Stomach (tissue), 9 donors: ENCODE measurements around the gene ELL2. TPM values are rescaled to one million over a fixed set of nuclear protein-coding genes. Genes with fewer than 3 reads are reported as not detected.
A peak's percentile ranks its signal among the peaks of the same experiment; 100 is the strongest.

Experiments
- DNase-seq, 2 donors: peaks; one replicate each; pipeline versions ENCODE4 v3.0.0 to v3.0.0-alpha.2; 2013 to 2019
- H3K27ac ChIP-seq, 5 donors: fragments of 200-600 bp in 4 of 5; sonication (generic) in 4 of 5; one replicate each; pipeline ENCODE4 v1.5.1; 2013 to 2019; ENCODE audit warnings: mild to moderate bottlenecking in 1 of 5, moderate library complexity in 1 of 5
- H3K27me3 ChIP-seq, 3 donors: fragments of 200-600 bp; sonication (generic); one replicate each; pipeline ENCODE4 v1.5.1; 2017 to 2019; ENCODE audit warnings: mixed run types in 1 of 3
- H3K36me3 ChIP-seq, 4 donors: fragments of 200-600 bp; sonication (generic); 1 replicate in 3 of 4; 2 replicates in 1 of 4; pipeline ENCODE4 v1.5.1; 2016 to 2019
- H3K4me1 ChIP-seq, 4 donors: fragments of 200-600 bp; sonication (generic); one replicate each; pipeline ENCODE4 v1.5.1; 2016 to 2019
- H3K4me3 ChIP-seq, 4 donors: fragments of 200-600 bp; sonication (generic) in 3 of 4; one replicate each; pipeline ENCODE4 v1.5.1; 2016 to 2019; ENCODE audit warnings: mild to moderate bottlenecking in 1 of 4
- H3K9me3 ChIP-seq, 4 donors: fragments of 200-600 bp; sonication (generic); one replicate each; pipeline ENCODE4 v1.5.1; 2016 to 2019
- CTCF ChIP-seq, 7 experiments: fragments of 450-650 bp in 4 of 7; fragments of 200-600 bp in 3 of 7; sonication (generic) in 3 of 7; IDR thresholded peaks; one replicate each; pipeline ENCODE4 v1.5.1; 2016 to 2019; ENCODE audit warnings: antibody characterized with exemption in 7 of 7, control low read depth in 2 of 7, mild to moderate bottlenecking in 1 of 7
- EP300 ChIP-seq: sonication (generic); formaldehyde crosslinking; IDR thresholded peaks from one replicate; pipeline ENCODE4 v1.6.1; 2017; ENCODE audit warnings: antibody characterized with exemption
- POLR2A ChIP-seq, 4 donors: fragments of 450-650 bp; IDR thresholded peaks; one replicate each; pipeline ENCODE4 v1.6.1; 2016; ENCODE audit warnings: antibody characterized with exemption in 4 of 4, control low read depth in 2 of 4, mild to moderate bottlenecking in 1 of 4, moderate library complexity in 1 of 4
- POLR2AphosphoS5 ChIP-seq, 3 donors: sonication (generic); formaldehyde crosslinking; IDR thresholded peaks; one replicate each; pipeline ENCODE4 v1.6.1; 2016; ENCODE audit warnings: antibody characterized with exemption in 3 of 3
- WGBS, 5 donors: extraction: QIAGEN DNeasy Blood & Tissue Kit in 3 of 5; methylation state at CpG; one replicate each; pipeline versions ENCODE4 v1.1.5 to v1.1.7; 2013 to 2018; 5-methylcytosine and 5-hydroxymethylcytosine counted together
- intact Hi-C: fragments of 100-400 bp; cut with DNase I; formaldehyde crosslinking; loops from one replicate; pipeline ENCODE4 v1.15.1; 2023; ENCODE audit warnings: low total_unique reads
- polyA plus RNA-seq, 3 donors: library from polyadenylated mRNA; stranded (reverse); fragments of 200-250 nt; gene quantifications; one replicate each; pipeline ENCODE4 v1.2.3, GENCODE V29; 2013
- total RNA-seq, 5 donors: library from RNA; depleted of rRNA; stranded (reverse); fragments of >200 nt; gene quantifications; one replicate each; pipeline versions ENCODE4 v1.1.0 to v1.2.3, GENCODE V29; 2014 to 2016
- donor health status: healthy with polysubstance abuse.
- donor health status: Bipolar disorder and iron deficiency.
- donor health status: healthy.

Gene ELL2
- total and polyA plus RNA-seq, 8 donors: 24.7 to 279 (median 98.0) TPM

GRCh38 chr5:96000308-96000707 lies 38.7 kb upstream of the ELL2 start:
- no peaks in the 10 kb centered on the region for H3K27me3 ChIP-seq
- DNase-seq: no peak
- H3K9me3 ChIP-seq: no peaks in the 10 kb centered on the region
- no peaks in the 10 kb centered on the region for H3K36me3 ChIP-seq
- H3K27ac ChIP-seq: no peak overlapping the region
- TF ChIP-seq POLR2AphosphoS5 (IDR thresholded peaks at IDR 0.05): no peak
- no peak for TF ChIP-seq EP300
- no peak for TF ChIP-seq POLR2A (IDR thresholded peaks at IDR 0.05)
- TF ChIP-seq CTCF (IDR thresholded peaks at IDR 0.05): no peak
- WGBS, 5 donors: 90 to 97% (median 92%) methylated on average over 3 of the region's 3 CpGs
- intact Hi-C loops: no loop called here
- no peak overlapping the region for H3K4me3 ChIP-seq
- peaks cover 0 to 11% (median 8%) of the 10 kb centered on the region in 4 donors for H3K4me1 ChIP-seq

GRCh38 chr5:95996904-95997723 lies 35.5 kb upstream of the ELL2 start:
- no peak for DNase-seq
- no peak overlapping the region for H3K4me3 ChIP-seq
- TF ChIP-seq POLR2AphosphoS5 (IDR thresholded peaks at IDR 0.05) (no peak), CTCF (IDR thresholded peaks at IDR 0.05) (no peak), EP300 (no peak), POLR2A (IDR thresholded peaks at IDR 0.05) (no peak)
- no peaks in the 10 kb centered on the region for H3K27me3 ChIP-seq
- peaks cover 0 to 14% (median 9%) of the 10 kb centered on the region in 4 donors for H3K4me1 ChIP-seq
- H3K9me3 ChIP-seq: no peaks in the 10 kb centered on the region
- H3K36me3 ChIP-seq: no peaks in the 10 kb centered on the region
- intact Hi-C loops: no loop called here
- peak overlapping the region in 3 of 5 donors; percentile 13 to 41 (median 14) for H3K27ac ChIP-seq

- Histone ChIP-seq H3K4me3 (no peak overlapping the region), H3K27ac (no peak overlapping the region), H3K4me1 (peaks cover 0 to 13% (median 7%) of the 10 kb centered on the region in 4 donors), H3K9me3 (no peaks in the 10 kb centered on the region), H3K36me3 (no peaks in the 10 kb centered on the region), H3K27me3 (no peaks in the 10 kb centered on the region)
- TF ChIP-seq POLR2A (IDR thresholded peaks at IDR 0.05) (no peak), EP300 (no peak), POLR2AphosphoS5 (IDR thresholded peaks at IDR 0.05) (no peak), CTCF (IDR thresholded peaks at IDR 0.05) (no peak)
- intact Hi-C loops: no loop called here
- no peak for DNase-seq
- 91 to 94% (median 92%) methylated on average over 3 of the region's 3 CpGs for WGBS, 5 donors
Observed at GRCh38 chr5:95995962-95996489, 34.4 kb upstream of the ELL2 start.

GRCh38 chr5:95993776-95994175 lies 32.1 kb upstream of the ELL2 start:
- no peaks in the 10 kb centered on the region for H3K9me3 ChIP-seq
- intact Hi-C loops: no loop called here
- no peak overlapping the region for H3K4me3 ChIP-seq
- DNase-seq: no peak
- TF ChIP-seq POLR2A (IDR thresholded peaks at IDR 0.05): no peak
- no peak for TF ChIP-seq POLR2AphosphoS5 (IDR thresholded peaks at IDR 0.05)
- 79 to 98% (median 91%) methylated on average over 1 of the region's 1 CpG for WGBS, 5 donors
- no peaks in the 10 kb centered on the region for H3K36me3 ChIP-seq
- no peaks in the 10 kb centered on the region for H3K27me3 ChIP-seq
- H3K4me1 ChIP-seq: peaks cover 6 to 26% (median 18%) of the 10 kb centered on the region in 4 donors
- no peak overlapping the region for H3K27ac ChIP-seq

- intact Hi-C loops: no loop called here
- no peaks in the 10 kb centered on the region for H3K9me3 ChIP-seq
- no peaks in the 10 kb centered on the region for H3K36me3 ChIP-seq
- H3K4me3 ChIP-seq: no peak overlapping the region
- H3K27ac ChIP-seq: no peak overlapping the region
- no peak for DNase-seq
- H3K27me3 ChIP-seq: no peaks in the 10 kb centered on the region
- H3K4me1 ChIP-seq: peaks cover 6 to 30% (median 22%) of the 10 kb centered on the region in 4 donors
- TF ChIP-seq CTCF (IDR thresholded peaks at IDR 0.05): no peak
- TF ChIP-seq EP300: no peak
Observed at GRCh38 chr5:95993266-95993665, 31.6 kb upstream of the ELL2 start.
